ENCODE results near the gene KRT3. TPM values are rescaled to one million over a fixed set of nuclear protein-coding genes. Genes with fewer than 3 reads are reported as not detected.

The KRT3 gene
- total RNA-seq, 1 donor from 2014 or later, result not detected

GRCh38 chr12:52828591-52829021 lies 32.7 kb upstream of the KRT3 start:
- TF ChIP-seq CTCF (IDR thresholded peaks at IDR 0.05; ENCODE audit: insufficient read depth, low read length, poor library complexity, severe bottlenecking), result no peak
- Histone ChIP-seq H3K27me3 (ENCODE audit: control insufficient read depth, insufficient read depth, low read length) (no peaks in the 10 kb centered on the region), H3K36me3 (ENCODE audit: control insufficient read depth, insufficient read depth, low read length) (no peaks in the 10 kb centered on the region), H3K4me3 (ENCODE audit: low read depth, low read length) (no peak overlapping the region)
- no peak for DNase-seq (ENCODE audit: low read depth)

- Histone ChIP-seq H3K4me3 (ENCODE audit: low read depth, low read length) (no peak overlapping the region), H3K36me3 (ENCODE audit: control insufficient read depth, insufficient read depth, low read length) (no peaks in the 10 kb centered on the region), H3K27me3 (ENCODE audit: control insufficient read depth, insufficient read depth, low read length) (no peaks in the 10 kb centered on the region)
- no peak for DNase-seq (ENCODE audit: low read depth)
- no peak for TF ChIP-seq CTCF (IDR thresholded peaks at IDR 0.05; ENCODE audit: insufficient read depth, low read length, poor library complexity, severe bottlenecking)
Measured at GRCh38 chr12:52828156-52828555, 32.2 kb upstream of the KRT3 start.

DNA sequence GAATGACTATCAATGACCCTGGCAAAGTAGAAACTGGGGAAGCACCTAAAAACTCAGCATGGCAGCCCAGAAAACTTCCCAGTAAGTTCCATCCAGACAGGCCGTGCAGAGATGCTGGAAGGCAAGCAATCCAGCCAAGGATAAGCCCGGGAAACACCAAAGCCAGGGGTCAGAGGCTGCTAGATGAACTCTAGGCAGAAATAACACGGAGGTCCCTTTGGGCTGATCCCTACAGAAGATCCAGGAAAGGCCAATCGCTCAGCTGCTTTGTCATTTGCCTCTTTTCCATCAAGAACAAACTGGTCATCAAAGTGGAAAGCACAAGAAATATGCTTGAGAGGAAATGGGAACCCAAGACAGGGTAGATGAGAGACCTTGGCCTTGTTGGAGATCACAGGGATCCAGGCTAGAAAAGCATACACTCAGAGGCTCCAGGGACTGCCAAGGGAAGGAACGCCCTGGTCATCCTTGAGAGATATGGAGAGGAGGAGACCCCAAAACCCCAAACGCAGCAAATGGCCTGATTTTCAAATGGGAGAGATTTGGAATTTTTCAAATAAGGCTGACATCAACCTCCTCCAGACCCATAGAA lies 31.7 kb upstream of the KRT3 start:
- Histone ChIP-seq H3K36me3 (ENCODE audit: control insufficient read depth, insufficient read depth, low read length) (no peaks in the 10 kb centered on the region), H3K4me3 (ENCODE audit: low read depth, low read length) (no peak overlapping the region), H3K27me3 (ENCODE audit: control insufficient read depth, insufficient read depth, low read length) (no peaks in the 10 kb centered on the region)
- no peak for DNase-seq (ENCODE audit: low read depth)
- no peak for TF ChIP-seq CTCF (IDR thresholded peaks at IDR 0.05; ENCODE audit: insufficient read depth, low read length, poor library complexity, severe bottlenecking)

- no peak for TF ChIP-seq CTCF (IDR thresholded peaks at IDR 0.05; ENCODE audit: insufficient read depth, low read length, poor library complexity, severe bottlenecking)
Measured at GRCh38 chr12:52826611-52827498, 30.9 kb upstream of the KRT3 start.

DNA sequence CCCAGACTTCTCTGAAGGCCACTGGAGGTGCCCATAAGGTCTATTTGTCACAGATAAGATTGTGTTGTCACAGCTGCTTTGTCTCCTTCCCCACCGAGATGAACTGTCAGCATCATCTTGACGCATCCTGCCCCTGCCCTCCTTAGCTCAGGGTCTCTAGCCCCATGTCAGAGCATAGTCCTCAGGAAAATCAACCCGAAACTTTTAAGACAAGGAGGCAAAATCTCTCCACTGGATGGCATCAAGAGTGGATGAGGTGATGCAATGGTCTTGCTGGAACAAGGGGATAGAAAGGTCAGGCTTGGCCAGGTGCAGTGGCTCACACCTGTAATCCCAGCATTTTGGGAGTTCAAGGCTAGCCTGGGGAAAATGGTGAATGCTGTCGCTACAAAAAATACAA lies 30.0 kb upstream of the KRT3 start:
- TF ChIP-seq CTCF (IDR thresholded peaks at IDR 0.05; ENCODE audit: insufficient read depth, low read length, poor library complexity, severe bottlenecking), result no peak
- no peak for DNase-seq (ENCODE audit: low read depth)
- Histone ChIP-seq H3K36me3 (ENCODE audit: control insufficient read depth, insufficient read depth, low read length) (no peaks in the 10 kb centered on the region), H3K4me3 (ENCODE audit: low read depth, low read length) (no peak overlapping the region), H3K27me3 (ENCODE audit: control insufficient read depth, insufficient read depth, low read length) (no peaks in the 10 kb centered on the region)

More at GRCh38 chr12:52826611-52827498, 30.9 kb upstream of the KRT3 start:
- no peaks in the 10 kb centered on the region for H3K36me3 ChIP-seq (ENCODE audit: control insufficient read depth, insufficient read depth, low read length)
- H3K27me3 ChIP-seq (ENCODE audit: control insufficient read depth, insufficient read depth, low read length), result no peaks in the 10 kb centered on the region
- no peak overlapping the region for H3K4me3 ChIP-seq (ENCODE audit: low read depth, low read length)
- no peak for DNase-seq (ENCODE audit: low read depth)
